Measurements from ENCODE around the gene PHC2. TPM values are rescaled to one million over a fixed set of nuclear protein-coding genes. Genes with fewer than 3 reads are reported as not detected.
"Not testable (repeated sequence)": the region's sequence is repeated elsewhere in the genome, so short reads cannot be mapped to it uniquely, and the experiment has no call there.

The PHC2 gene
- total RNA-seq, 4 donors from 2014 or later = 70.2 to 114 (median 77.2) TPM

DNA sequence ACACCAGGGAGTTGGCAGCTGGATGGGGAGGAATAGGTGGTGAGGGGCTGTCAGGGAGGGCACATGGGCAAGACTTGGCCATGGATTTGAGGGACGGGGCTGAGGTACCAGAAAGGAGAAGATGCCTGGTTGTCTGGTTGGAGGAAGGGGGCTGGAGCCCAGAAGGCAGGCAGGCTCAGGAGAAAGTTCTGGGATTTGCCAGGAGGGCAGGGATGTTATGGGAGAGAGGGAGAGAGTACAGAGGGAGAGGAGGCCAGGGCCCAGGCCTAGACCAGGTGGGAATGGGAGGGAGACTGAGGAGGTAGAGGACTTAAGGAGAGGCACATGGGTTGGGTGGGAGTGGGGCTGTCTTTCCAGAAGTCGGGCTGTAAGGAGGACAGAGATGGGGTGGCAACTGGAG, 114.3 kb downstream of the PHC2 start:
- H3K4me3 ChIP-seq (ENCODE audit: low read depth, poor library complexity, severe bottlenecking) = no peak overlapping the region
- intact Hi-C loops (cut with DNase I; ENCODE audit: low total_unique reads) = no loop called here
- TF ChIP-seq, protein P1, sequence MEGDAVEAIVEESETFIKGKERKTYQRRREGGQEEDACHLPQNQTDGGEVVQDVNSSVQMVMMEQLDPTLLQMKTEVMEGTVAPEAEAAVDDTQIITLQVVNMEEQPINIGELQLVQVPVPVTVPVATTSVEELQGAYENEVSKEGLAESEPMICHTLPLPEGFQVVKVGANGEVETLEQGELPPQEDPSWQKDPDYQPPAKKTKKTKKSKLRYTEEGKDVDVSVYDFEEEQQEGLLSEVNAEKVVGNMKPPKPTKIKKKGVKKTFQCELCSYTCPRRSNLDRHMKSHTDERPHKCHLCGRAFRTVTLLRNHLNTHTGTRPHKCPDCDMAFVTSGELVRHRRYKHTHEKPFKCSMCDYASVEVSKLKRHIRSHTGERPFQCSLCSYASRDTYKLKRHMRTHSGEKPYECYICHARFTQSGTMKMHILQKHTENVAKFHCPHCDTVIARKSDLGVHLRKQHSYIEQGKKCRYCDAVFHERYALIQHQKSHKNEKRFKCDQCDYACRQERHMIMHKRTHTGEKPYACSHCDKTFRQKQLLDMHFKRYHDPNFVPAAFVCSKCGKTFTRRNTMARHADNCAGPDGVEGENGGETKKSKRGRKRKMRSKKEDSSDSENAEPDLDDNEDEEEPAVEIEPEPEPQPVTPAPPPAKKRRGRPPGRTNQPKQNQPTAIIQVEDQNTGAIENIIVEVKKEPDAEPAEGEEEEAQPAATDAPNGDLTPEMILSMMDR (IDR thresholded peaks at IDR 0.05) = no peak
- TF ChIP-seq POLR2A (IDR thresholded peaks at IDR 0.05) = no peak
- no peak for DNase-seq (ENCODE audit: low spot score in 2 of 2)
- 82 to 85% methylated on average over 2 of the region's 2 CpGs for WGBS, 2 donors

DNA sequence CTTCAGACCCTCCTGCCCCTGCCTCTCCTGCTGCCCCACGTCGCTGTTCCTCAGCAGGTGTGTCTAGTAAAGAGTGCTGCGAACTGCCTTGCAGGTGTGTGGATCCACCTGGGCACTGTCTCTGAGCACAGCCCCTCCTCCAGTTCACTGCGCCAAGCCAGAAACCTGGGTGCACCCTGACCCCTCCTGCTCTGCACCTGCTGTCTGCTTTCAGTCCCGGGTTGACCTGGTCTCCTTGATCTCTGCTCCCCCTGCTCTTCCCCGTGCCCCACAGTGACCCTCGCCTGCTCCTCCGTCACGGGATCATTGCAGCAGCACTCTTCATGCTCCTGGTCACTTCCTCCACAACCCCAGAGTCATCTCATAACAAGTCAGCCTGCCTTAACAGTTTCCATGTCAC, 116.5 kb downstream of the PHC2 start:
- no peak for TF ChIP-seq POLR2A (IDR thresholded peaks at IDR 0.05)
- TF ChIP-seq, protein P1 (IDR thresholded peaks at IDR 0.05) = no peak
- no peak overlapping the region for H3K4me3 ChIP-seq (ENCODE audit: low read depth, poor library complexity, severe bottlenecking)
- no peak for DNase-seq (ENCODE audit: low spot score in 2 of 2)
- WGBS, 2 donors = 91 to 93% methylated on average over 9 of the region's 9 CpGs
- intact Hi-C loops (cut with DNase I; ENCODE audit: low total_unique reads) = no loop called here

DNA sequence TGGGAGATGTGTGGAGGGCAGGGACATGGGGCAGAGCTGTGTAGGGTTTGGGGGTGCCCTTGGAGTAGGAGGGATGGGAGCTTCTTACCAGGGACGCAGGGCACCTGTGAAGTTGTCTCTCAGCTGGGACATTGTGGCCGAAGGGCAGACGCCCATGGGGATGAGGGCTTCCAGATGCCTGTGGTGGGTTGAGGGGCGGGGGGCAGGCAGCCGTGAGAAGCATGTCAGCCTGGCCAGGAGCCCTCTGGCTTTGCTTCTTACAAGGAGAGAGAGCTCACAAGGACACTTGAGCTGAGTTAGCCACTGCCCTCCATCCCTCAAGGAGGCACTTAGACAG, 118.5 kb downstream of the PHC2 start:
- DNase-seq (ENCODE audit: low spot score in 2 of 2) = no peak
- intact Hi-C loops (cut with DNase I; ENCODE audit: low total_unique reads) = no loop called here
- no peak overlapping the region for H3K4me3 ChIP-seq (ENCODE audit: low read depth, poor library complexity, severe bottlenecking)
- WGBS, 2 donors = 69 to 74% methylated on average over 5 of the region's 5 CpGs
- TF ChIP-seq POLR2A (IDR thresholded peaks at IDR 0.05) = no peak
- TF ChIP-seq, protein P1 (IDR thresholded peaks at IDR 0.05) = no peak

DNA sequence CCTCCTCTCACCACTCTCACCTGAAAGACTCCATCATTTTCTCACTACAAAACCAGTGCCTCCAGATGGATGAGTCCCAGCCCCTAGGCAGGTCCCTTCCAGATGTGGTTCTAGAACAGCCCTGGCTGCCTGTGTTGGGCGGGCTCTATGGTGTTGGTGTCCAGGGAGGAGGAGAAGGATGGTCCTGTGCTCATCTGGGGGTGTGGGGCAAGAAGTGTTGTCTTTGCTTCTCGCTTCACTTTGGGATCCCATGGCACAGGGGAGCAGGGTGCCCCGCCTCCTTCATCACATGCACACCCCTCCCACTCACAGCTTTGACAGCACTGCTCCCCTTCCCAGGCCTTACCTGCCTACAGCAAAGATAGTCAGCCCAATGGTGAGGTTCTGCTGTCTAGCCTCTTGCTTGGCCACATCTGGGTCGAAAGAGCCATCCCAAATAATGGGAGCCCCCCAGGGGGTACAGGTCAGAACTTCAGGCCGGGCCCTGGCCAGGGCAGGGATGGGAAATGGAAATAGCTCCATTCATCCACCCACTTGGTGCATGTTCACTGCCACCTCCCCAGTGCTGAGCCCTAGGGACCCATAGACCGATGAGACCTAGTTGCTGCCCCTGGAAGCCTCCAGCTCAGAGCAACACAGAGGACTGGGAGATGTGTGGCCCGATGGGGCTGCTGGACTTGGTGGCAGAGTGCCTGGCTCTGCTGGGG, 119.0 kb downstream of the PHC2 start:
- intact Hi-C loops (cut with DNase I; ENCODE audit: low total_unique reads) = no loop called here
- no peak for DNase-seq (ENCODE audit: low spot score in 2 of 2)
- WGBS, 2 donors = 85 to 88% methylated on average over 7 of the region's 7 CpGs
- H3K4me3 ChIP-seq (ENCODE audit: low read depth, poor library complexity, severe bottlenecking) = no peak overlapping the region
- TF ChIP-seq, protein P1 (IDR thresholded peaks at IDR 0.05) = no peak

DNA sequence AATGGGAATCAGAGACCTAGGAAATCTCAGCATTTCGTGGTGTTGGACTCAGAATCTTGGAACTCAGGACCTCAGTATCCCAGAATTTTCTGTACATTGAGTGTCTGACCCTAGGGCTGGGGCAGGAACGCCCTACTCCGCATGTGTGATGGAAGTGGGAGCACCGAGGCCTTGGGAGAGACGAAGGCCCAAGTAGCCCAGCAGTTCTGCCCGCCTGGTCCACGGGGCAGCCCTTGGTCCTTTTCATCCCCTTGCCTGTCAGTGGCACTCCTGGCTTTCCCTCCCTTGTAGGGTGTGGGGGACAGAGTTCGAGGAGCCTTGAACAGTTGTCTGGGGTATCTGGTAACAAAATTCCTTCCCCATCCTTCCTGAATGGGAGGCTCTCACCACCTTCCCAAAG, 120.2 kb downstream of the PHC2 start:
- intact Hi-C loops (cut with DNase I; ENCODE audit: low total_unique reads) = no loop called here
- DNase-seq (ENCODE audit: low spot score in 2 of 2) = no peak
- 79 to 97% methylated on average over 7 to 8 of the region's 8 CpGs for WGBS, 2 donors
- no peak overlapping the region for H3K4me3 ChIP-seq (ENCODE audit: low read depth, poor library complexity, severe bottlenecking)
- no peak for TF ChIP-seq POLR2A (IDR thresholded peaks at IDR 0.05)
- TF ChIP-seq, protein P1 (IDR thresholded peaks at IDR 0.05) = no peak

DNA sequence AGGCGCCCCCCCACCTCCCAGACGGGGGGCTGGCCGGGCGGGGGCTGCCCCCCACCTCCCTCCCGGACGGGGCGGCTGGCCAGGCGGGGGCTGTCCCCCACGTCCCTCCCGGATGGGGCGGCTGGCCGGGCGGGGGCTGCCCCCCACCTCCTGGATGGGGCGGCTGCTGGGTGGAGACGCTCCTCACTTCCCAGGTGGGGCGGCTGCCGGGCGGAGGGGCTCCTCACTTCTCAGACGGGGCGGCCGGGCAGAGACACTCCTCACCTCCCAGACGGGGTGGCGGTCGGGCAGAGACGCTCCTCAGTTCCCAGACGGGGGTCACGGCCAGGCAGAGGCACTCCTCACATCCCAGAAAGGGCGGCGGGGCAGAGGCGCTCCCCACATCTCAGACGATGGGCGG, 121.5 kb downstream of the PHC2 start:
- H3K4me3 ChIP-seq (ENCODE audit: low read depth, poor library complexity, severe bottlenecking); intact Hi-C loops (cut with DNase I; ENCODE audit: low total_unique reads); DNase-seq (ENCODE audit: low spot score in 2 of 2): not testable (repeated sequence)
- 97 to 100% methylated on average over 7 to 12 of the region's 32 CpGs for WGBS, 2 donors

All from lower leg skin (tissue), 4 donors.